HG02885 (cell line): ENCODE measurements around the gene ADSS1.
"Not testable (repeated sequence)": the region's sequence is repeated elsewhere in the genome, so short reads cannot be mapped to it uniquely, and the experiment has no call there.

Source experiments
- ATAC-seq: cut with Tn5 transposase; IDR thresholded peaks from one replicate; pipeline ENCODE4 v1.9.1; 2021; ENCODE audit warnings: mild to moderate bottlenecking; ENCODE audit not compliant: unreplicated experiment, poor library complexity

The ADSS1 gene

GRCh38 chr14:104729176-104729834, 5.3 kb downstream of the ADSS1 start:
- not testable (repeated sequence) for ATAC-seq

GRCh38 chr14:104729835-104730181, 5.8 kb downstream of the ADSS1 start:
- ATAC-seq: no peak

DNA sequence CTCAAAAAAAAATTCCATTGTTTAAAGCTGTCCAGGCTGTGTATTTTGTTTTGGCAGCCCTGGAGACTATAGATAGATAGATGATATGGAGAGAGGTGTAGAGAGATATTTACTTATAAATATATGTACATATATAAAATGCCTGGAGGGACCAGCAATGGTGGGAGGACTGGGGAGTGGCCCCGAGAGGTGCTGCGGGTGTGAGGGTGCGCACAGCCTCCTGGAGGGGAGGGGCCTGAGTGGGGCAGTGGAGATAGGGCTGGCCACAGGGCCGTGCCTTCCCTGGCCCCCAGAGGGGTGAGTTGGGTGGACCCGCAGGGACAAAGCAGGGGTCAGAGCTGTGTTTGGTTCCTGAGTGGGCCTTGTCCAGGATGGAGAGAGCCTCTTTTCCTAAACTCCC, 6.5 kb downstream of the ADSS1 start:
- ATAC-seq: no peak

DNA sequence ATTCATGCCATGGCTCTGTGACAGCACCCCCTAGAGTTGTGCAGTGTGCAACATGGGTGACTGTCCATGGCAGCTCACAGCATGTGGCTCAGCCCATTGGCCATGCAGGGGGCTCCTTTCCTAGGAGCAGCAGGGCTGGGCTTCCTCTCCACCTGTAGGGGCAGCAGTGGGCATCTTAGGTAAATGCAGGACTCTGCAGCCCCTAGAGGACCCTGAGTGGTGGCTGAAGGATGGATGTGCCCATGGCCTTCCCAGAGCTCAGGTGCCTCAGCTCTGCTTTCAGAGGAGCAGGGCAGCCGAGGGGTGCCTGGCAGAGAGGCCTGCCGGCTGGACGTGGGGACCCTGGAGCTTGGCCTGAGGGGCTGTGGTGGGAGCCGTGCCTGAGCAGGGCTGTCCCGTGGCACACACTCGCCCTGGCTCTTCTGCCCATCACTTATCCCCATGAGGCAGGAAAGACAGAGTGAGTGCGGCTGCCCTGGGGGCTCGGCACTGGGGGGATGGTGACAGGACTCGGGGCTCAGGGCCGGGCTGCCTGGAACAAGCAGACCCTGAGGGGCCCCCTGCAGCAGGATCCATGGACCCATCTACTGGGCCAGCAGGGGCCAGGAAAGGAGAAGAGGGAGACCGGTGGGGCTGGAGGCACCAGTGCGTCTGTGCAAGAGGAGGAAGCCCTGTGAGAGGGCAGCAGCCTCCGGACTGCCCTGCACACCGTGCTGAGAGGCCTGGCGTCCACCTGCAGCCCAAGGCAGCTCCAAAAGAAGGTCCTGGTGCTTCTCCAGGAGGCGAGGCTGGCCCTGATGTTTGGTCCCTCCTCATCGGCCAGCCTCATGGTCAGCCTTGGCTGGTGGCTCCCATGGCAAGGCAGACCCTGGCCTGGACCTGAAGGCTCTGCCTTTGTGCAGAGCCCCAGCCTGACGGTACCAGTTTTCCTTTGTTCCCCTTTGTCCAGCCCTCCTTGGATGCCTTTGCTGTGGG, 7.6 kb downstream of the ADSS1 start:
- no peak for ATAC-seq

DNA sequence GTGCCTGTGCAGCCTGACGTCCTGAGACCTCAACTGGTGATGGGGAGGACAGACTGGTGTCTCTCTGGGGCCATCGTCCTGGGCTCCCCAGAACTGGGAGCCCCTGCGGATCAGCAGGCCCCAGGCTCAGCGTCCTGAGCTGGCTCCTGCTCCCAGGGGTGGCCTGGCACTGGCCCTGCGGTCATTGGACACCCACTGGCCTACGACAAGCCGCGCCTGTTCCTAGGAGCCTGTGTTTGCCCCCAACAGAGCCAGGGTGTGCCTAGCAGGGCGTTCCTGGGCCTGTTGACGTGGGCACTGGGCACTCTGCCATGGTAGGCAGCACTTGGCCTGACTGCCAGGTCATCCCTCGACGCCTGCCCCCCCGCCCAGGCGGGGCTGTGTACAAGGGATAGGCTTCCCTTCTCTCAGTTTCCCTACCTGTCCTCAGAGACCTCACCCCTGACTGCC, 8.4 kb downstream of the ADSS1 start:
- no peak for ATAC-seq

DNA sequence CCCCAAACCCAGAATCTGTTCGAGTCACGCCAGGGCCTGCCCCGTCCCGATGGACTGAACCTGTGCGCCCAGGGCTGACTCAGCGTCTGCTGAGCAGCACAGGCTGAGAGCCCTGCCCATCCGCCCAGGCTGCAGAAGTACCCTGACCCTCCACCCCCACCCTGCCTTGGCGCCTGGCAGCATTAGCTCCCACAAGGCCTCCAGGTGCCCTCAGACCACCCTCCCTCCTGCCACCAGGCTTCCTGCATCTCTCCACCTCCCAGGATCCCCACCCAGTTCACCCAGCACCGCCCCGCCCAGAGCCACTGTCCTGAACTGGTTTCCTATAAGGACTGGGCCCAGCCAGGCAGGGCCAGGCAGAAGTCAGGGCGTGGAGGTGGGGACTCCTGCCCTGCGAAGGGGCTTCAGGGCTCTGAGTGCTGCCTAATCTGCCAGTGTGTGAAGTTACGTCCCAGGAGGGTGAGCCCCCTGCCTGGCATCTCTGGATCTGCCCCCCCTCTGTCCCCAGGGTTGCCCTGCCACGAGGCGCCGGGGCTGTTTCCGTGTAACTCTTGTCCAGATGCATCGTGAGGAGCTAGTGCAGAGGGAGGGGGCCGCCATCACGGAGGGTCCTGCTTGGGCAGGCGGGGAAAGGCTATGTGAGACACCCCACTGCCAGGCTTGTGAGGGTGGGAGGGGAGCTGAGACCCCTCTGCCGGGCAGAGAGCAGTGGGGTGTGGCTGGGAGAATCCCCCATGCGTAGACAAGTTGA, 9.1 kb downstream of the ADSS1 start:
- ATAC-seq: no peak

DNA sequence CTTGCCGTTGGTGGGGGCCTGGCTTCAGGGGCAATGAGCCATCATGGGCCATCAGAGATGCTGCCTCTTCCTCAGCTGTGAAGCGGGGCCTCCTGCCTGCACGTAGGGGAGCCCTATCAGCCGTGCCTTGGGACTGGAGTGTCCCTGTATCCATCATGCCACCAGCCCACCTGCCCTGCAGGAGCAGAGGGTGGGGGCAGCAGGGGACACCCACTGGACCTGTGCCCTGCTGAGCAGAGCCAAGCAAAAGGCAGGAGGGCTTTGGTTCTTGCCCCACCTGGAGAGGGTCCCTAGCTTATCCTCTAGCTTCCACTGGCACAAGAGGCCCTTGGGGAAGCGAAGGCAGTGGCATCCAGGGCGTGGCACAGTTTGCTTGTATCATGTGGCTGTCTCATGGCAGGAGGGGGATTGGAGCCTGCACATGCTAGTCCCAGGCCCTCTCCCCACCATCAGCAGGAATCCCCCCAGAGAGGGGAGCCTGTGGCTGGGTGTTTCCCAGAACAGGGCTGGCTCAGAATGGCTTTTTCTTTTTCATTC, 10.1 kb downstream of the ADSS1 start:
- ATAC-seq: no peak

DNA sequence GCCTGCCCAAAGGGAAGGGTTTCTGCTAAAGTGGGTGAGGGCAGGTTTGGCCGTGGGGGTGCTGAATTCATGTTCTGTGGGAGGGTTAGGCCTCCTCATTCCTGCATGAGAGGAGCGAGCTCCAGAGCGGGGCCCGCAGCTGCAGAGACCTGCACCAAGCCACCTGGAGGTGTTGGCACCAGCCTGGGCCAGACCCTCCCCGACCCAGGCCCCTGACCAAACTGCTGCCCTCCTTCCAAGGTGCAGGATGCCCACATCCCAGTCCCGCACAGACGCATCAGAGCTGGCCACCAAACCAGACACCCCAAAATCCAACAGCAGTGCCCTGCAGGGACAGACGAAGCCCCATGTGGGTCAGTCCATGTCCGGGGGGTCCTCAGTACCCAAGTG, 10.6 kb downstream of the ADSS1 start:
- ATAC-seq: no peak

- ATAC-seq: no peak
These were observed 11.2 kb downstream of the ADSS1 start for GRCh38 chr14:104734991-104735779.

- no peak for ATAC-seq
These were observed 12.0 kb downstream of the ADSS1 start for GRCh38 chr14:104735830-104736642.

- no peak for ATAC-seq
These were observed 14.5 kb downstream of the ADSS1 start for GRCh38 chr14:104738375-104739019.

DNA sequence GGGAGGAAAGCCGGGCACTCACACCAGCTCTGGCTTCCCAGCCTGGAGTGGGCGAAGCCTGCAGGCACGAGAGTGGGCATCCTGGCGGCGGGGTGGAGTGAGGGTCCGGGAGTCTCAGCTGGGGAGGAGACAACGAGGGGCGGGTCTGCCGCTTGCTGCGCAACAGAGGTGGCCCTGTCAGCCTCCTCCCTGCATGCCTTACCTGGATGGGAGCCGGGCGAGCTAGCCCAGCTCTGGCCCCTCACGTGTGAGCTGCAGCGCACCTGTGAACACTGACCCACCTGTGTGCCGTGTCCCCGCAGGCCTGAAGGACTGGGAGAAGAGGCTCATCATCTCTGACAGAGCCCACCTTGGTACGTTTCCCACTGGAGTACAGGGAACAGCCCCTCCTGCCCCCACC, 15.0 kb downstream of the ADSS1 start:
- ATAC-seq: no peak

GRCh38 chr14:104739546-104740516, 15.8 kb downstream of the ADSS1 start:
- ATAC-seq: no peak

GRCh38 chr14:104741108-104741802, 17.2 kb downstream of the ADSS1 start:
- no peak for ATAC-seq

- ATAC-seq: no peak
These were observed 17.8 kb downstream of the ADSS1 start for GRCh38 chr14:104741803-104742251.

DNA sequence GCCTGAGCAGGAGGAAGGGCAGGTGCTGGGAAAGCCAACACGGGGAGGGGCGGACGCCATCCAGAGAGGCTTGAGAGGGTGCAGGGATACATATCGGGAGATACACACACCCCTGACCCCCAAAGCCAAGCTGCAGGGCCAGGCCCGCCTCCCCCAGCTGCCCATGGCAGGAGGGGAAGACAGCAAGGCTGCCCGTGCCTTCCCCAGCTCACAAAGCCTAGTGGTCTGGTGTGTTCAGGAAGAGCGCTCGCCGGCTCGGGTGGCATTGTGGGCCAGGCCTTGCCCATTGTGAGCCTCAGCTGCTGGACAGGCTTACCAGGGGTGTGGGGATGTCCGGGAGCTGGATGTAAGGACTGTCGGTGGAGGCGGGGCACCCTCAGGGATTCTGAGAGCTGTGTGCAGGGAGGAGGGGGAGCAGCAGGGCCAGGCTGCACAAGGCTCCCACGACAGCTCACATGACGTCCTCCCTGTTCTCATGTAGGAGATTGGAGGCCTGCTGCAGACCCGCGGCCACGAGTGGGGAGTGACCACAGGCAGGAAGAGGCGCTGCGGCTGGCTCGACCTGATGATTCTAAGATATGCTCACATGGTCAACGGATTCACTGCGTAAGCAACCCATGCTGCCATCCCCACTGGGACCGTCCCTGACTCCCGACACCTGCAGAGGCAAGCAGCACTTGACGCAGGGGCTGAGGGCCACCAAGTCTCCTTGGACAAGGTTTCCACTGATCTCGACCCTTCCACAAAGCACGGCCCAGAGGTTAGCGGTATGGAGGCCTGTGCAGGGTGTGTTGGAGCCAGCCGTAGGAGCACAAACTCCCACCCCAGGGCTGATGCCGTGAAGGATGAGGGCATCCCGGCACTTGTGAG, 18.8 kb downstream of the ADSS1 start:
- no peak for ATAC-seq
